ENCODE data around the gene CBLN1.
A peak's percentile ranks its signal among the peaks of the same experiment; 100 is the strongest.

Gene CBLN1

GRCh38 chr16:49281480-49281842, at the start of gene CBLN1:
Gene CBLN1, minus strand, starts transcription at chr16:49281838. Its CDS starts 373 bp downstream, at chr16:49281465.
- DNase-seq (ENCODE audit: low spot score): no peak

- DNase-seq (ENCODE audit: low spot score): no peak
These were observed 49.0 kb upstream of the CBLN1 start for GRCh38 chr16:49330562-49331201.

GRCh38 chr16:49328325-49328724, 46.7 kb upstream of the CBLN1 start:
- DNase-seq (ENCODE audit: low spot score): no peak

- DNase-seq (ENCODE audit: low spot score): no peak
These were observed 45.8 kb upstream of the CBLN1 start for GRCh38 chr16:49327466-49327865.

- DNase-seq (ENCODE audit: low spot score): no peak
These were observed 43.1 kb upstream of the CBLN1 start for GRCh38 chr16:49324703-49325102.

- DNase-seq (ENCODE audit: low spot score): no peak
These were observed 34.0 kb upstream of the CBLN1 start for GRCh38 chr16:49315602-49316001.

- DNase-seq (ENCODE audit: low spot score): no peak
These were observed 30.8 kb upstream of the CBLN1 start for GRCh38 chr16:49312389-49312985.

- no peak for DNase-seq (ENCODE audit: low spot score)
These were observed 30.2 kb upstream of the CBLN1 start for GRCh38 chr16:49311823-49312222.

- DNase-seq (ENCODE audit: low spot score): peak; percentile 84
These were observed 25.5 kb upstream of the CBLN1 start for GRCh38 chr16:49307176-49307575.

- DNase-seq (ENCODE audit: low spot score): no peak
These were observed 23.8 kb upstream of the CBLN1 start for GRCh38 chr16:49305406-49305805.

- DNase-seq (ENCODE audit: low spot score): no peak
These were observed 10.8 kb upstream of the CBLN1 start for GRCh38 chr16:49292413-49292812.

GRCh38 chr16:49287572-49287971, 5.9 kb upstream of the CBLN1 start:
- DNase-seq (ENCODE audit: low spot score): no peak

- DNase-seq (ENCODE audit: low spot score): no peak
These were observed 3.3 kb upstream of the CBLN1 start for GRCh38 chr16:49284962-49285361.

- no peak for DNase-seq (ENCODE audit: low spot score)
These were observed 1.9 kb upstream of the CBLN1 start for GRCh38 chr16:49283376-49284049.

GRCh38 chr16:49282690-49283375, 1.2 kb upstream of the CBLN1 start:
- DNase-seq (ENCODE audit: low spot score): no peak

GRCh38 chr16:49281843-49282642, 405 bp upstream of the CBLN1 start:
- DNase-seq (ENCODE audit: low spot score): no peak

- DNase-seq (ENCODE audit: low spot score): no peak
These were observed 732 bp downstream of the CBLN1 start for GRCh38 chr16:49280841-49281371.

GRCh38 chr16:49280105-49280741, 1.4 kb downstream of the CBLN1 start:
- DNase-seq (ENCODE audit: low spot score): no peak

- no peak for DNase-seq (ENCODE audit: low spot score)
These were observed 2.5 kb downstream of the CBLN1 start for GRCh38 chr16:49278944-49279725.

GRCh38 chr16:49278567-49278827, 3.1 kb downstream of the CBLN1 start:
- no peak for DNase-seq (ENCODE audit: low spot score)
